Suprapubic skin (tissue), 4 donors: ENCODE data around the gene TBC1D1. TPM values are rescaled to one million over a fixed set of nuclear protein-coding genes. Genes with fewer than 3 reads are reported as not detected.

Source experiments
- DNase-seq, 2 donors: peaks; one replicate each; pipeline ENCODE4 v3.0.0-alpha.2; 2019; ENCODE audit warnings: low spot score in 2 of 2
- H3K27ac ChIP-seq: fragments of 200-600 bp; sonication (generic); one replicate; pipeline ENCODE4 v1.5.1; 2019
- H3K27me3 ChIP-seq: fragments of 200-600 bp; sonication (generic); one replicate; pipeline ENCODE4 v1.5.1; 2019
- H3K36me3 ChIP-seq: fragments of 200-600 bp; sonication (generic); one replicate; pipeline ENCODE4 v1.5.1; 2019
- H3K4me1 ChIP-seq: fragments of 200-600 bp; sonication (generic); one replicate; pipeline ENCODE4 v1.5.1; 2019
- H3K4me3 ChIP-seq: fragments of 200-600 bp; sonication (generic); one replicate; pipeline ENCODE4 v1.5.1; 2019; ENCODE audit warnings: mild to moderate bottlenecking
- H3K9me3 ChIP-seq: fragments of 200-600 bp; sonication (generic); one replicate; pipeline ENCODE4 v1.5.1; 2019
- EP300 ChIP-seq: sonication (generic); formaldehyde crosslinking; IDR thresholded peaks from one replicate; pipeline ENCODE4 v1.6.1; 2017; ENCODE audit warnings: antibody characterized with exemption
- POLR2A ChIP-seq, 2 donors: fragments of 450-650 bp; IDR thresholded peaks; one replicate each; pipeline ENCODE4 v1.6.1; 2017; ENCODE audit warnings: antibody characterized with exemption in 2 of 2, mild to moderate bottlenecking in 2 of 2, moderate library complexity in 2 of 2
- POLR2AphosphoS5 ChIP-seq, 3 donors: sonication (generic); formaldehyde crosslinking; IDR thresholded peaks; one replicate each; pipeline ENCODE4 v1.6.1; 2017; ENCODE audit warnings: antibody characterized with exemption in 3 of 3
- WGBS: methylation state at CpG from one replicate; pipeline ENCODE4 v1.1.5; 2018; 5-methylcytosine and 5-hydroxymethylcytosine counted together
- total RNA-seq, 4 donors: library from RNA; depleted of rRNA; stranded (reverse); fragments of >200 nt; gene quantifications; one replicate each; pipeline ENCODE4 v1.1.0, GENCODE V29; 2016
- TF ChIP-seq, protein P1 (sequence below), 2 donors: fragments of 200-600 bp in 1 of 2; fragments of 450-650 bp in 1 of 2; sonication (generic) in 1 of 2; IDR thresholded peaks; one replicate each; pipeline ENCODE4 v1.5.1; 2016 to 2019; ENCODE audit warnings: antibody characterized with exemption in 2 of 2, mild to moderate bottlenecking in 1 of 2, moderate library complexity in 1 of 2

The TBC1D1 gene
- total RNA-seq, 4 donors from 2014 or later, result 16.3 to 32.0 (median 22.2) TPM

- TF ChIP-seq EP300, result no peak
- TF ChIP-seq POLR2AphosphoS5 (IDR thresholded peaks at IDR 0.05), result no peak
- no peak for TF ChIP-seq POLR2A (IDR thresholded peaks at IDR 0.05)
- TF ChIP-seq, protein P1, sequence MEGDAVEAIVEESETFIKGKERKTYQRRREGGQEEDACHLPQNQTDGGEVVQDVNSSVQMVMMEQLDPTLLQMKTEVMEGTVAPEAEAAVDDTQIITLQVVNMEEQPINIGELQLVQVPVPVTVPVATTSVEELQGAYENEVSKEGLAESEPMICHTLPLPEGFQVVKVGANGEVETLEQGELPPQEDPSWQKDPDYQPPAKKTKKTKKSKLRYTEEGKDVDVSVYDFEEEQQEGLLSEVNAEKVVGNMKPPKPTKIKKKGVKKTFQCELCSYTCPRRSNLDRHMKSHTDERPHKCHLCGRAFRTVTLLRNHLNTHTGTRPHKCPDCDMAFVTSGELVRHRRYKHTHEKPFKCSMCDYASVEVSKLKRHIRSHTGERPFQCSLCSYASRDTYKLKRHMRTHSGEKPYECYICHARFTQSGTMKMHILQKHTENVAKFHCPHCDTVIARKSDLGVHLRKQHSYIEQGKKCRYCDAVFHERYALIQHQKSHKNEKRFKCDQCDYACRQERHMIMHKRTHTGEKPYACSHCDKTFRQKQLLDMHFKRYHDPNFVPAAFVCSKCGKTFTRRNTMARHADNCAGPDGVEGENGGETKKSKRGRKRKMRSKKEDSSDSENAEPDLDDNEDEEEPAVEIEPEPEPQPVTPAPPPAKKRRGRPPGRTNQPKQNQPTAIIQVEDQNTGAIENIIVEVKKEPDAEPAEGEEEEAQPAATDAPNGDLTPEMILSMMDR (IDR thresholded peaks at IDR 0.05), result no peak
- Histone ChIP-seq H3K9me3 (no peaks in the 10 kb centered on the region), H3K4me1 (no peaks in the 10 kb centered on the region), H3K4me3 (no peak overlapping the region), H3K36me3 (no peaks in the 10 kb centered on the region), H3K27me3 (no peaks in the 10 kb centered on the region), H3K27ac (peak overlapping the region; percentile 30)
- 65% methylated on average over 6 of the region's 6 CpGs for WGBS
- no peak for DNase-seq
Measured at GRCh38 chr4:38004887-38005286, 114.0 kb downstream of the TBC1D1 start.

DNA sequence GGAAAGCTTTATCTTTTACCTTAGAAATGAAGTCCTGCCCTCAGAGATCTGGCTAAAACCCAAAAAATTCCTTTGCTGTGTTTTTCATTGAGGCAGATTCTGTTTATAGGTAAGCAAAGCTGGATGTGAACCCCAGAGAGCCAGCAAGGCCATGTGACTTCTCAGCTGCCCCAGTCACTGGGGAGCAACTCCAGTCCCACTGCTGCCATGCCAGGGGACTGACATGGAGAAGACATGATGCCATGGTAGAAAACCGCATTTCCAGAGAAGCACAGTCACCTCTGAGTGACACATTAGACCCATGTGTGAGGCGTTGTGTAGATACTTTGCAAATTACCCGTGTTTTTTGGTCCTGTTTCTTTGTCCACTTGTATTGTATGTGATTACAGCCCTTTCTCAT is 114.8 kb downstream of the TBC1D1 start:
- no peaks in the 10 kb centered on the region for H3K27me3 ChIP-seq
- H3K36me3 ChIP-seq, result no peaks in the 10 kb centered on the region
- peak overlapping the region; percentile 30 for H3K27ac ChIP-seq
- no peaks in the 10 kb centered on the region for H3K9me3 ChIP-seq
- TF ChIP-seq EP300, result no peak
- TF ChIP-seq POLR2A (IDR thresholded peaks at IDR 0.05), result no peak
- TF ChIP-seq, protein P1 (IDR thresholded peaks at IDR 0.05), result no peak
- no peak for TF ChIP-seq POLR2AphosphoS5 (IDR thresholded peaks at IDR 0.05)
- peaks cover 3% of the 10 kb centered on the region for H3K4me1 ChIP-seq
- DNase-seq, result no peak
- WGBS, result 89% methylated on average over 3 of the region's 3 CpGs
- H3K4me3 ChIP-seq, result no peak overlapping the region

DNA sequence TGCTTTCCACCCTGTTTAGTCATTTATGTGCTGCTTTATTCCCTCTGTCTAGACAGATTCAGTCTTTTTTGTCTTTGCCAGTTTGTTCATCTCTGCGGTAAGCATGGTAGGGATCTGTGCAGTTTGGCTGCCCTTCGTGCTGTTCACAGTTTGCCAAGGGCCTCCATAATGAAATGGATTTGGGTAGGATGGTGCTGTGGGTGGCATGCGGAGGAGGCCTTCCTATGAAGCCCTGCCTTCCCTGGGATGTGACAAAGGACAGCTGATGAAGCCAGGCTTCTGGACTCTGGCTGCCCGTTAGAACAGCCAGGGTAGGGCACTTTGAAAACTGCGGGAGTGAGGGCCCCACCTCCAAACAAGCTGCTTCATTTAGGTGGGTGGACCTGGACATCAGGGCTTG is 116.8 kb downstream of the TBC1D1 start:
- no peak for DNase-seq
- Histone ChIP-seq H3K9me3 (no peaks in the 10 kb centered on the region), H3K27me3 (no peaks in the 10 kb centered on the region), H3K4me1 (peaks cover 3% of the 10 kb centered on the region), H3K36me3 (no peaks in the 10 kb centered on the region), H3K4me3 (no peak overlapping the region), H3K27ac (no peak overlapping the region)
- 78% methylated on average over 5 of the region's 5 CpGs for WGBS
- no peak for TF ChIP-seq EP300
- TF ChIP-seq POLR2AphosphoS5 (IDR thresholded peaks at IDR 0.05), result no peak
- TF ChIP-seq POLR2A (IDR thresholded peaks at IDR 0.05), result no peak
- TF ChIP-seq, protein P1 (IDR thresholded peaks at IDR 0.05), result no peak

- Histone ChIP-seq H3K9me3 (no peaks in the 10 kb centered on the region), H3K4me3 (no peak overlapping the region), H3K27ac (no peak overlapping the region), H3K36me3 (no peaks in the 10 kb centered on the region), H3K4me1 (peaks cover 3% of the 10 kb centered on the region), H3K27me3 (no peaks in the 10 kb centered on the region)
- no peak for TF ChIP-seq POLR2A (IDR thresholded peaks at IDR 0.05)
- no peak for TF ChIP-seq POLR2AphosphoS5 (IDR thresholded peaks at IDR 0.05)
- TF ChIP-seq, protein P1 (IDR thresholded peaks at IDR 0.05), result no peak
- TF ChIP-seq EP300, result no peak
- WGBS, result 90% methylated on average over 3 of the region's 3 CpGs
- DNase-seq, result no peak
Measured at GRCh38 chr4:38008571-38009021, 117.7 kb downstream of the TBC1D1 start.

- Histone ChIP-seq H3K9me3 (no peaks in the 10 kb centered on the region), H3K4me3 (no peak overlapping the region), H3K27me3 (no peaks in the 10 kb centered on the region), H3K27ac (no peak overlapping the region), H3K4me1 (peaks cover 3% of the 10 kb centered on the region), H3K36me3 (peaks cover under 1% of the 10 kb centered on the region)
- DNase-seq, result no peak
- TF ChIP-seq, protein P1 (IDR thresholded peaks at IDR 0.05), result no peak
- TF ChIP-seq EP300, result no peak
- TF ChIP-seq POLR2AphosphoS5 (IDR thresholded peaks at IDR 0.05), result no peak
- TF ChIP-seq POLR2A (IDR thresholded peaks at IDR 0.05), result no peak
Measured at GRCh38 chr4:38009421-38009820, 118.5 kb downstream of the TBC1D1 start.
